Testis (tissue), 3 donors: ENCODE results near the gene IFT43. TPM values are rescaled to one million over a fixed set of nuclear protein-coding genes. Genes with fewer than 3 reads are reported as not detected.

ENCODE experiments used
- DNase-seq: peaks from one replicate; pipeline ENCODE4 v3.0.0-alpha.2; 2019
- H3K27ac ChIP-seq, 2 donors: fragments of 200-600 bp; sonication (generic); one replicate each; pipeline ENCODE4 v1.5.1; 2019
- H3K27me3 ChIP-seq: fragments of 200-600 bp; sonication (generic); one replicate; pipeline ENCODE4 v1.5.1; 2019
- H3K36me3 ChIP-seq: fragments of 200-600 bp; sonication (generic); one replicate; pipeline ENCODE4 v1.5.1; 2017; ENCODE audit warnings: low read depth; ENCODE audit errors: missing control alignments
- H3K4me1 ChIP-seq: fragments of 200-600 bp; sonication (generic); one replicate; pipeline ENCODE4 v1.5.1; 2019
- H3K4me3 ChIP-seq, 2 donors: fragments of 200-600 bp; sonication (generic); one replicate each; pipeline ENCODE4 v1.5.1; 2017 to 2019
- H3K9me3 ChIP-seq: fragments of 200-600 bp; sonication (generic); one replicate; pipeline ENCODE4 v1.5.1; 2017
- CTCF ChIP-seq, 3 experiments: fragments of 450-650 bp in 2 of 3; fragments of 200-600 bp in 1 of 3; sonication (generic) in 1 of 3; IDR thresholded peaks; one replicate each; pipeline ENCODE4 v1.5.1; 2016 to 2019; ENCODE audit warnings: antibody characterized with exemption in 3 of 3, mild to moderate bottlenecking in 2 of 3, moderate library complexity in 1 of 3
- POLR2A ChIP-seq: fragments of 450-650 bp; IDR thresholded peaks from one replicate; pipeline ENCODE4 v1.6.1; 2017; ENCODE audit warnings: antibody characterized with exemption, mild to moderate bottlenecking, moderate library complexity
- WGBS, 2 donors: methylation state at CpG; one replicate each; pipeline ENCODE4 v1.1.5; 2018; 5-methylcytosine and 5-hydroxymethylcytosine counted together
- intact Hi-C: fragments of 100-400 bp; cut with DNase I; formaldehyde crosslinking; loops from one replicate; pipeline ENCODE4 v1.15.1; 2023; ENCODE audit warnings: low total_unique reads
- polyA plus RNA-seq: library from polyadenylated mRNA; stranded (reverse); fragments of 350-450 nt; fragmentation: Illumina TruSeq; extraction: RNeasy Lipid Tissue Mini Kit (QIAGEN cat#74804); gene quantifications from one replicate; pipeline ENCODE4 v1.2.3, GENCODE V29; 2014; ENCODE audit warnings: low read depth, low replicate concordance; ENCODE audit not compliant: insufficient read depth
- total RNA-seq, 2 donors: library from RNA; depleted of rRNA; stranded (reverse); fragments of >200 nt; gene quantifications; one replicate each; pipeline ENCODE4 v1.2.3, GENCODE V29; 2016

The IFT43 gene
- total and polyA plus RNA-seq, 3 donors from 2014 or later, result 55.1 to 85.4 (median 68.4) TPM

GRCh38 chr14:76045773-76046172 is 60.2 kb downstream of the IFT43 start:
- Histone ChIP-seq H3K27me3 (no peaks in the 10 kb centered on the region), H3K4me3 (no peak overlapping the region), H3K27ac (no peak overlapping the region), H3K9me3 (no peaks in the 10 kb centered on the region), H3K4me1 (peaks cover 4% of the 10 kb centered on the region), H3K36me3 (no peaks in the 10 kb centered on the region)
- TF ChIP-seq CTCF (IDR thresholded peaks at IDR 0.05), result no peak
- no peak for TF ChIP-seq POLR2A
- 82 to 83% methylated on average over 3 of the region's 3 CpGs for WGBS, 2 donors
- no peak for DNase-seq
- intact Hi-C loops, result loop anchor here (5.0 kb wide), 1 partner anchor 307 kb away; no protein-coding TSS in a partner anchor

- 94 to 95% methylated on average over 4 of the region's 4 CpGs for WGBS, 2 donors
- TF ChIP-seq POLR2A (no peak), CTCF (IDR thresholded peaks at IDR 0.05) (no peak)
- H3K4me1 ChIP-seq, result peaks cover 4% of the 10 kb centered on the region
- no peaks in the 10 kb centered on the region for H3K27me3 ChIP-seq
- no peaks in the 10 kb centered on the region for H3K9me3 ChIP-seq
- no peak overlapping the region for H3K4me3 ChIP-seq
- H3K27ac ChIP-seq, result no peak overlapping the region
- DNase-seq, result no peak
- H3K36me3 ChIP-seq, result no peaks in the 10 kb centered on the region
- intact Hi-C loops, result no loop called here
Measured at GRCh38 chr14:76050250-76050649, 64.7 kb downstream of the IFT43 start.

- Histone ChIP-seq H3K27ac (no peak overlapping the region), H3K9me3 (no peaks in the 10 kb centered on the region), H3K4me3 (no peak overlapping the region), H3K36me3 (no peaks in the 10 kb centered on the region), H3K4me1 (peaks cover 4% of the 10 kb centered on the region), H3K27me3 (no peaks in the 10 kb centered on the region)
- intact Hi-C loops, result no loop called here
- 46 to 61% methylated on average over 3 of the region's 3 CpGs for WGBS, 2 donors
- peak; percentile 76 for DNase-seq
- TF ChIP-seq CTCF (IDR thresholded peaks at IDR 0.05), result peak; percentile 66 to 87 (median 86)
- no peak for TF ChIP-seq POLR2A
Measured at GRCh38 chr14:76050797-76051392, 65.3 kb downstream of the IFT43 start.

GRCh38 chr14:76051717-76052465 is 66.3 kb downstream of the IFT43 start:
- WGBS, 2 donors, result 83 to 87% methylated on average over 11 to 12 of the region's 12 CpGs
- Histone ChIP-seq H3K4me3 (no peak overlapping the region), H3K27ac (no peak overlapping the region), H3K4me1 (peaks cover 3% of the 10 kb centered on the region), H3K9me3 (no peaks in the 10 kb centered on the region), H3K36me3 (no peaks in the 10 kb centered on the region), H3K27me3 (no peaks in the 10 kb centered on the region)
- no peak for TF ChIP-seq CTCF (IDR thresholded peaks at IDR 0.05)
- no peak for TF ChIP-seq POLR2A
- DNase-seq, result no peak
- intact Hi-C loops, result no loop called here
